Measurements from ENCODE around the gene ARHGAP18. TPM values are rescaled to one million over a fixed set of nuclear protein-coding genes. Genes with fewer than 3 reads are reported as not detected.

The ARHGAP18 gene
- total RNA-seq: 10.2 TPM

- DNase-seq (ENCODE audit: low spot score in 2 of 2): peak; percentile 8 to 57
- FAIRE-seq: no peak
These were observed at the start of gene ARHGAP18 for GRCh38 chr6:129709769-129710449. ARHGAP18 (minus strand) TSS chr6:129710177; CDS start chr6:129710136, 41 bp downstream.

GRCh38 chr6:129755787-129756186 is 45.8 kb upstream of the ARHGAP18 start:
- no peak for FAIRE-seq
- DNase-seq (ENCODE audit: low spot score in 2 of 2): no peak

GRCh38 chr6:129754750-129755149 is 44.8 kb upstream of the ARHGAP18 start:
- DNase-seq (ENCODE audit: low spot score in 2 of 2) (no peak), FAIRE-seq (no peak)

- DNase-seq (ENCODE audit: low spot score in 2 of 2) (no peak), FAIRE-seq (no peak)
These were observed 43.4 kb upstream of the ARHGAP18 start for GRCh38 chr6:129753422-129753821.

GRCh38 chr6:129751384-129751783 is 41.4 kb upstream of the ARHGAP18 start:
- DNase-seq (ENCODE audit: low spot score in 2 of 2) (no peak), FAIRE-seq (no peak)

GRCh38 chr6:129750360-129750759 is 40.4 kb upstream of the ARHGAP18 start:
- DNase-seq (ENCODE audit: low spot score in 2 of 2) (no peak), FAIRE-seq (no peak)

GRCh38 chr6:129749749-129750120 is 39.8 kb upstream of the ARHGAP18 start:
- FAIRE-seq (no peak), DNase-seq (ENCODE audit: low spot score in 2 of 2) (no peak)

GRCh38 chr6:129748901-129749748 is 39.1 kb upstream of the ARHGAP18 start:
- FAIRE-seq: no peak

GRCh38 chr6:129748212-129748900 is 38.4 kb upstream of the ARHGAP18 start:
- DNase-seq (ENCODE audit: low spot score in 2 of 2) (no peak), FAIRE-seq (no peak)

More at GRCh38 chr6:129748901-129749748, 39.1 kb upstream of the ARHGAP18 start:
- no peak for DNase-seq (ENCODE audit: low spot score in 2 of 2)

- DNase-seq (ENCODE audit: low spot score in 2 of 2) (no peak), FAIRE-seq (no peak)
These were observed 37.7 kb upstream of the ARHGAP18 start for GRCh38 chr6:129747588-129748112.

GRCh38 chr6:129744880-129745237 is 34.9 kb upstream of the ARHGAP18 start:
- no peak for FAIRE-seq
- DNase-seq (ENCODE audit: low spot score in 2 of 2): no peak

GRCh38 chr6:129744201-129744879 is 34.4 kb upstream of the ARHGAP18 start:
- no peak for DNase-seq (ENCODE audit: low spot score in 2 of 2)
- no peak for FAIRE-seq

GRCh38 chr6:129740013-129740412 is 30.0 kb upstream of the ARHGAP18 start:
- DNase-seq (ENCODE audit: low spot score in 2 of 2): no peak
- no peak for FAIRE-seq

GRCh38 chr6:129736105-129736504 is 26.1 kb upstream of the ARHGAP18 start:
- no peak for FAIRE-seq
- DNase-seq (ENCODE audit: low spot score in 2 of 2): no peak

GRCh38 chr6:129733290-129733689 is 23.3 kb upstream of the ARHGAP18 start:
- DNase-seq (ENCODE audit: low spot score in 2 of 2) (no peak), FAIRE-seq (no peak)

- DNase-seq (ENCODE audit: low spot score in 2 of 2) (no peak), FAIRE-seq (no peak)
These were observed 22.6 kb upstream of the ARHGAP18 start for GRCh38 chr6:129732542-129732941.

GRCh38 chr6:129732034-129732433 is 22.1 kb upstream of the ARHGAP18 start:
- no peak for FAIRE-seq
- no peak for DNase-seq (ENCODE audit: low spot score in 2 of 2)

GRCh38 chr6:129731428-129731827 is 21.5 kb upstream of the ARHGAP18 start:
- FAIRE-seq: no peak
- DNase-seq (ENCODE audit: low spot score in 2 of 2): no peak

- no peak for DNase-seq (ENCODE audit: low spot score in 2 of 2)
- FAIRE-seq: no peak
These were observed 20.6 kb upstream of the ARHGAP18 start for GRCh38 chr6:129730477-129731165.

GRCh38 chr6:129726650-129727049 is 16.7 kb upstream of the ARHGAP18 start:
- DNase-seq (ENCODE audit: low spot score in 2 of 2) (no peak), FAIRE-seq (no peak)

Measured in frontal cortex (tissue), 4 donors.